NCI-H187 treated with DMSO at 0.1 percent for 48 hours (cell line): ENCODE measurements around the gene BTG2.

Experiments used
- DNase-seq: peaks from one replicate; lab custom pipeline; 2025; lab: John Stamatoyannopoulos, UW

BTG2 gene

DNA sequence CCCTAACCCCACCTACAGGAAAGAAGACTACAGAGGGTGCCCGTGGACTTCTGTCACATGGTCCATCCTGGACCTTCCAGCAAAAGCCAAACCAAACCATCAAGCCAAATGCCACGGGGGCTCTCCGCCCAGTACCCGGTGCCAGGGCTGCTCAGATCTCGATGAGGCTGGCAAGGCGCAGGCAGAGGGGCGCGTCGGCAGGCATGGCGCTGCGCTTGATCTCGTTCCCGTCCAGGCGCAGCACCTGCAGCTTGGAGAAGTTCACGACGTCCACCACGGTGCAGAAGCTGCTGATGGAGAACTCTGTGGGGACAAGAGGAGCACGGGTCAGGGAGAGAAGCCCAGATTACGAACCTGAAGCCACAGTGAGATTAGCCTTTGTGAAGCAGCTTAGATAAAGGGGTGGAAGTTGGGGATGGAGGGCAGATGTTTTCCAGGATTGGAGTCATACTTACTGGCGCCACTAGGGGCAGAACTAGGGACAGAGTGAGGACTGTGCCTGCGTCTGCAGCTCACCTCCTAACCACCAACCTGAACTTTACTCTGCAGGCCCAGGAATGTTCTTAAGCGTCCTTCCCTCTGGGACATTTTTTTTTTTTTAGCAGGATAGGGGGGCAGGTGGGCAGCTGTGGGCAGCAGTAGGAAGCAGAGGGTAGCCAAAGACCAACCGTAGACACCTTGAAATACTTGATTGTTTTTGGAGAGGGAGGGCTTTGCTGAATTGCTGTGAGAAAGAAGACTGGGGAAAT is 37.0 kb downstream of the BTG2 start:
- peak; percentile 44 for DNase-seq

DNA sequence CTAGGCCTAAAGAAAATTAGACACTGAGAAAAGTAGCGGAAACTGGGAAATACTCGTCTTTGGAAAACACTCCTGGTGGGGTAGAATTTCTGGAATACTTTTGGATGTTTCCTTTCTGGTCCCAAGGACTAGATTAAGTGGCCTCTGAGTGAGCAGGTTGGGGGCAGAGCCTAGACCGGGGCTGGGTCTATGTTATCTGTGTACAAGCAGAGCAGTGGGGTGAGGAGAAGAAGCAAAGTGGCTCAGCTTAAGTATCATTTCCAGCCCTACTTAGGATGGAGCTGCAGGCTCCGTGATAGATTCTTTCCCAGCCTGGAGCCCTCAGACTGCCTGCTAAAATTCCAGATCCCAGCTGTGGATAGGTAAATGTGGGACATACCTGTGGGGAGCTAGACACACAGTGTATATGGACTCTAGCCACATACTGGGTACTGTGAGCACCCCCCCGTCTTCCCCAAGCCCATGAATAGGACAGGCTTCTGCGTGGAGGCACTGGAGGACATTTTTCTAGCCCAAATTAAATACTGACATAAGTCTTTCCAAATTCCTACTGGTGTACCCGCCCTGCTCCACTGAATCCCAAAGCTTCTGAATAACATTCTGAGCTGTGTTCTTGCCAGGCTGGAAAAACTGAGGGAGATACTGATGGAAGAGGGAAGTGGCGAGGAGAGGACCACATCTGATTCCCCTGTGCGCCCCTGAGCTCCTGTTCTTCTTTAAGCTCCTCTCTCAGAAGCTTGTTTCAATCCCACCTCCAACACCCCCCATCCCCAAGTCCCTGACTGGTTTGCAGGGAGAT is 38.8 kb downstream of the BTG2 start:
- DNase-seq, result no peak

DNA sequence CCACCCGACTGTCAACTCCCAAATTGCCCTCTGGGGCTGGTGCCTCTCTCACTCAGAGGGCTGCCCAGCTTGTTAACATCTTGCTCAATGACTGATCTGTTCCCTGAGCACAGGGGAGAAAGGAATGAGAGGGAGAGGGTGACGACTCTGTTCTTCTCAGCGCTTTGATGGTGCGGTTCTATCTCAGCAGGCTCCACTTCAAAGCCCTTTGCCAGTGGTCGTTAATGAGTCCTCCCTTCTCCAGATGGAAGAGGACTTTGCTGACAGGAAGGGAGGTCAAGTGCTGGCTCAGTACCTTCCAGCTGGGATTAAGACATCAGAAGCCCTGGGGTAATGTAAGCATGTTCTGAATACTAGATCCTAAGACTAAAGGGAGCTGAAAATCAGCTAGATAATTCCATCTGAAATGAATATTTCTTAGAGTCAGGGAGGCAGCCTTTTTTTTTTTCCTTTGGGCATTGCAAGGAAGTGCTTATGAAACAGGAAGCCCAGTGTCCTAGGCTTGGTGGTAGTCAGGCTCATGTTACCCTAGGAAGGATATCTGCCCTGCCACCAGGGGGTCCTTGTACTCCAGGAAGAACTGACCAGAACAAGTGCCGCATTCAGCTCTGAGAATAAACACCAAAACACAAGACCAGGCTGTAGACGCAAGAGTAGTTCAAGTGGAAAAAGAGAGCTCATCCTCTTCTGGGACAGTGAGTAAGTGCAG is 40.9 kb downstream of the BTG2 start:
- peak; percentile 52 for DNase-seq

GRCh38 chr1:203346769-203347102 is 41.4 kb downstream of the BTG2 start:
- DNase-seq, result no peak

- DNase-seq, result no peak
Measured at GRCh38 chr1:203349166-203349565, 43.8 kb downstream of the BTG2 start.

GRCh38 chr1:203349773-203350524 is 44.6 kb downstream of the BTG2 start:
- DNase-seq, result no peak

GRCh38 chr1:203351037-203351625 is 45.8 kb downstream of the BTG2 start, which contains the start of gene FMOD:
Gene FMOD, minus strand, starts transcription at chr1:203351122. Its CDS starts 2,852 bp downstream, at chr1:203348270.
- no peak for DNase-seq

GRCh38 chr1:203353486-203353885 is 48.2 kb downstream of the BTG2 start:
- no peak for DNase-seq

- no peak for DNase-seq
Measured at GRCh38 chr1:203354246-203354645, 48.9 kb downstream of the BTG2 start.

DNA sequence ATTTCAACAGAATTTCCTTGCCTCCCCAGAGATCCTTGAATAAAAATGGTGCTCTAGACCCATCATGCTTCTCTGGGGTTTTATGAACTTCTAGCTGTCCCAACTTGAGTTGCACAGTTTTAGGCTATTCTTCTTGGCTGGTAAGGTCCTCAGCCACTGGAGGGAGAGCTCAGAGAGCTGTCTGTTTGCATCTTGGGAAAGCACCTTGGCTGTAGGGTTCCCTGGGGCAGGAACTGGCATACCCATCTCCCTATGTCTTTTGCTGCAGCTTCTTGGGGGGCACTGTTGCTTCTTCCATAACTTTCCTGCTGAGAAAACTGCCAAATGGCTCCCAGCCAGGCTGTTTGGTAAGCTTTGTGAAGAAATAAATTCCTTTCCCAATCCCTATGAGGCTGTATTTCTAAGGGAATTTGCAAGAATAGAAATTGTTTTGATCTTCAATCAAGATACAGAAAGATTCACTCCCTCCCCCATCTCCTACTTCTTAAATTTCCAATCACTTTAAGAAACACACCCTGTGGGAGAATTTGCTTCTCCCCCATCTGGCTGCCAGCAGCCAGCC is 53.8 kb downstream of the BTG2 start:
- DNase-seq, result no peak
